ENCODE data around the gene APC2. TPM values are rescaled to one million over a fixed set of nuclear protein-coding genes. Genes with fewer than 3 reads are reported as not detected.

Gene APC2, protein sequence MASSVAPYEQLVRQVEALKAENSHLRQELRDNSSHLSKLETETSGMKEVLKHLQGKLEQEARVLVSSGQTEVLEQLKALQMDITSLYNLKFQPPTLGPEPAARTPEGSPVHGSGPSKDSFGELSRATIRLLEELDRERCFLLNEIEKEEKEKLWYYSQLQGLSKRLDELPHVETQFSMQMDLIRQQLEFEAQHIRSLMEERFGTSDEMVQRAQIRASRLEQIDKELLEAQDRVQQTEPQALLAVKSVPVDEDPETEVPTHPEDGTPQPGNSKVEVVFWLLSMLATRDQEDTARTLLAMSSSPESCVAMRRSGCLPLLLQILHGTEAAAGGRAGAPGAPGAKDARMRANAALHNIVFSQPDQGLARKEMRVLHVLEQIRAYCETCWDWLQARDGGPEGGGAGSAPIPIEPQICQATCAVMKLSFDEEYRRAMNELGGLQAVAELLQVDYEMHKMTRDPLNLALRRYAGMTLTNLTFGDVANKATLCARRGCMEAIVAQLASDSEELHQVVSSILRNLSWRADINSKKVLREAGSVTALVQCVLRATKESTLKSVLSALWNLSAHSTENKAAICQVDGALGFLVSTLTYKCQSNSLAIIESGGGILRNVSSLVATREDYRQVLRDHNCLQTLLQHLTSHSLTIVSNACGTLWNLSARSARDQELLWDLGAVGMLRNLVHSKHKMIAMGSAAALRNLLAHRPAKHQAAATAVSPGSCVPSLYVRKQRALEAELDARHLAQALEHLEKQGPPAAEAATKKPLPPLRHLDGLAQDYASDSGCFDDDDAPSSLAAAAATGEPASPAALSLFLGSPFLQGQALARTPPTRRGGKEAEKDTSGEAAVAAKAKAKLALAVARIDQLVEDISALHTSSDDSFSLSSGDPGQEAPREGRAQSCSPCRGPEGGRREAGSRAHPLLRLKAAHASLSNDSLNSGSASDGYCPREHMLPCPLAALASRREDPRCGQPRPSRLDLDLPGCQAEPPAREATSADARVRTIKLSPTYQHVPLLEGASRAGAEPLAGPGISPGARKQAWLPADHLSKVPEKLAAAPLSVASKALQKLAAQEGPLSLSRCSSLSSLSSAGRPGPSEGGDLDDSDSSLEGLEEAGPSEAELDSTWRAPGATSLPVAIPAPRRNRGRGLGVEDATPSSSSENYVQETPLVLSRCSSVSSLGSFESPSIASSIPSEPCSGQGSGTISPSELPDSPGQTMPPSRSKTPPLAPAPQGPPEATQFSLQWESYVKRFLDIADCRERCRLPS (N-terminal part only)
- polyA plus RNA-seq, result 0.60 and 1.2 TPM in 2 replicates

DNA sequence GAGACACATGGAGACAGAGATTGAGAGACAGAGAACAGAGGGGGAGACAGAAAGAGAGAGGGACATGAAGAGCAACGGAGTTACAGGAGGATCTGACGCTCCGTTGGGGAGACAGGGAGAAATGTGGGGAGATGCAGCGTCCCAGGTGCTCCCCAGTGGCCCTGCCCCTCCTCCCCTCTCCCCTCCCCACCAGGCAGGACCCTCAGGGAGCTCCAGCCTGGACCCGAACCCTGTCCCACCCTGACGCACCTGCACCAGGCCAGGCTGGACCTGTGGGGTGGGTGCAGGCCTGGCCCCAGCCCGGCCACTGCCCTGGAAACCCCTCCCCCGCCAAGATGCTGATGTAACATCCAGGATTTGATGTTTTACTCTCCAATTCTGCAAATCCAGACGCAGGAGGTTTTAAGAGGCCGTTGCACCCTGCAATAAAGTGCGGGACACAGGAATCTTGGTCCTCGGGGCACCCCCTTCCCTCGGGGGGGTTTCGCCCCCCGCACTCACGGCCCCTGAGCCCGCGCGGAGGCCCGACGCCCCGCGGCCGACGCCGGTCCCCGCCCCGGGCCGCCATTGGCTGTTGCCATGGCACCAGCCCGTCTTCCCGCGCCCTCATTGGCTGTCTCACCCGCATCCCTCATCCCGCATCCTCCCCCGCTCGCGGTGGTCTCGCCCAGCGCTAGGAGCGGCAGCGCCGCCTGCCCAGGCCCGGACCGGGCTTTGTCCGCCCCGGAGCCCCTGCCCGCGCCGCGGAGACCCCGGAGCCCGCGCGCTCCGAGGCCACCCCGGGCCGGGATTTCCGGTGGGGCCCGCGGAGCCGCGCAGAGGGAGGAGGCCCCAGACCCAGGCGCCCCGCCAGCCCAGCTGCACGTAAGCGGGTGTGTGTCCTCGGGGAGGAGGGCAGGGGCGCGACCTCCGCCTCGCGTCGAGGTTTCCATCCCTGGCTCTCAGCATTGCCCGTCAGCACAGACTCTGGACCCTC is at the start of gene APC2:
TSS of gene APC2 (plus strand) at position 655 of the 976 bp plus-strand sequence. CDS start 2,881 bp downstream, outside the sequence.

DNA sequence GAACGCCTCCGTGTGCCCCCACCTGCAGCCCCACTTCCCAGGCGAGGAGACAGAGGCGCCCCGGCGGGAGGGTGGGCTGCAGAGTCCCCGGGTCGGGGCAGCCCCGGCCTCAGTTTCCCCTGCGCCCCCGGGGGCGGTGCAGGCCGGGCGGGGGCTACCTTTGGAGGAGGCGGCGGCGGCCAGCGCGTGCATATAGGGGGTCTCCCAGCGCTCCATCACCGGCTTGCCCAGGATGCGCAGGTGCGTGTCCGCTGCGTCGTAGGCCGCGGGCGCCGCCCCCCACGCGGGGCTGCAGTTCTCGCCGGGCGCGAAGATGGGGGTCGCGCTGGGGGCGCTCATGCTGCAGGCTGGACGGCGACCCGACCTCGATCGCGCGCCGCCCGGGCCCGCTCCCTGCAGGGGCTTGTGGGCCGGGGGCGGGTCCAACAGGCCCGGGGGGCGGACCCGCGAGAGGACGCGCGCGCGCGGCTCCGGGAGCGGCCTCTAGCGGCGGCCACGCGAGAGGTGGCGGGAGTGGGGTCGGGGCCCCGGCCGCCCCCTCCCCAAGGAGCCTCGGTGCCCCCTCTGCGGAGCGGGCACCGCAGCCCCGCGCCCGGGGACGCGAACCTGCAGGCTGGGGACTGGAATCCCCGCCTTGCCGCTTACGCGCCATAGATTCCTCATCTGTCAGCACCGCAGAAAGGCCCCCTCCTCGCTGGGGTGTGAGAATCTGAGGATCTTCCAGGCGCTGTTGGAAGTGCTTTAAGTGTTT is 48.6 kb upstream of the APC2 start, which contains the start of gene GAMT:
TSS of gene GAMT (minus strand) at position 405 of the 751 bp plus-strand sequence. CDS start at position 339, 66 bp downstream.

DNA sequence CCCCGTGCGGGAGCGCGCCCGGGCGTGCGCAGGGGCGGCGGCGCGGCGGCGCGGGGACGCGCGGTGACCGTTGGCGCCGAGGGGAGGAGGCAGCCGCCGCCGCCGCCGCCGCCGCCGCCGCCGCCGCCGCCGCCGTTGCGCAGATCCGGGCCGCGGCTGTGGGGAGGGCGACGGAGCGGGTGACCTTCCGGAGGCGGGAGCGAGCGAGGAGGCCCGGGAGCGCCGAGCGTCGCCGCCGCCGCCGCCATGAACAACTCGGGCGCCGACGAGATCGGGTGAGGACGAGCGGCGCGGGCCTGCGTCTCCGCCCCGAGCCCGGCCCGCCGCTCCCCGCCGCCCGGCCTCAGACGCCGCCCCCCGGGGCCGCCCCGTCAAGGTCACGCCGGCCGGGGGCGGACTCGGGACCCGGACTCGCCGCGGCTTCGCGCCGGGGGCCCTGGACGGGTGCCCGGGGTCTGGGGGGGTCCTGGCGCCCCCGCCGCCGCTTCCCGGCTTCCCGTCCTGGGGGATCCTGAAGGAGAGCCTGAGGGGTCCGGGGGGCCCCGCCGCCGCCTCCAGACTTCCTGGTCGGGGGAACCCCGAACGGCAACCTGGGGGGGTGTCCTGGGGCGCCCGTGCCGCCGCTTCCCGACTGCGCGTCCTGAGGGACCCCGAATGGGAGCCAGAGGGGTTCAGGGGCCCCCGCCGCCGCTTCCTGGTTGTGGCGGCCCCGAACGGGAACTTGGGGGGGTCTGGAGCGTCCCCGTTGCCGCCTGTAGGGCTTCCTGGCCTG is 42.2 kb upstream of the APC2 start, which contains the start of gene DAZAP1:
TSS of gene DAZAP1 (plus strand) at position 59 of the 772 bp plus-strand sequence. CDS start at position 247, 188 bp downstream.

DNA sequence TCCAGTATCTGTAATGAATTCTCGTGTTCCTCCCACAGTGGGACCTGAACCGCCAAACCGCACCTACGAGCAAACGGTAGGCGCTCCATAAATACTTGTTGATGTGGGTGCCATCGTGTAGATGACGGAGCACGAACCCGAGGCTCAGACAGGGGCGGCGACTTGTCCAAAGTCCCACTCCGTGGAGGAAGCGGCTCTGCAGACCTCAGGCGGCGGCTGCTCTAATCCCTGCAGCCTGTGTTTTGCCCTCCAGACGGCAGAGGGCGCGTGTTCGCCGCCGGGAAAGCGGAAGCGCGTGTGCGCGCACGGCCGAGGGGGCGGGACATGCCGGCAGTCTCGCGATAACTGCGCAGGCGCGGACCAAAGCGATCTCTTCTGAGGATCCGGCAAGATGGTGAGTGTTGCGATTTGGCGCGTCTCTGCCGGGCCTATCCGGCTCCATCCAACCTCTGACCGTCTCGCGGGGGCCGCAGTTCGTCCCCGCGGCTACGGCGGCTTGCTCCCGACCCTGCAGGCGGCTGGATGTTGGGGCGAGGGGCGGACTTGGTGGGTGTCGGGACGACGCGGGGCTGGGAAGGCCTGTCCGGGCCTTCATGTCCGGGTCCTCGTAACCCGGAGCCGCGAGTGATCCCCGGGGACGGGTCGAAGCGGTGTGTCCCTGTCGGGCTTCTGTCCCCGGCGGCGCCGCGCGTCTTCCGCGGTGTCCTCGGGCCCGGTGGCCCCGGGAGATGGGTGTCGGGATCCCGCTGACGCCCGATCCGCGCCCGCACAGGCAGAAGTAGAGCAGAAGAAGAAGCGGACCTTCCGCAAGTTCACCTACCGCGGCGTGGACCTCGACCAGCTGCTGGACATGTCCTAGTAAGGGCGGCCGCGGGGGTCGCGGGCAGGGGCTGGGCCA is 11.6 kb upstream of the APC2 start, which contains the start of gene RPS15:
TSS of gene RPS15 (plus strand) at position 362 of the 898 bp plus-strand sequence. CDS start at position 392, 30 bp downstream.

DNA sequence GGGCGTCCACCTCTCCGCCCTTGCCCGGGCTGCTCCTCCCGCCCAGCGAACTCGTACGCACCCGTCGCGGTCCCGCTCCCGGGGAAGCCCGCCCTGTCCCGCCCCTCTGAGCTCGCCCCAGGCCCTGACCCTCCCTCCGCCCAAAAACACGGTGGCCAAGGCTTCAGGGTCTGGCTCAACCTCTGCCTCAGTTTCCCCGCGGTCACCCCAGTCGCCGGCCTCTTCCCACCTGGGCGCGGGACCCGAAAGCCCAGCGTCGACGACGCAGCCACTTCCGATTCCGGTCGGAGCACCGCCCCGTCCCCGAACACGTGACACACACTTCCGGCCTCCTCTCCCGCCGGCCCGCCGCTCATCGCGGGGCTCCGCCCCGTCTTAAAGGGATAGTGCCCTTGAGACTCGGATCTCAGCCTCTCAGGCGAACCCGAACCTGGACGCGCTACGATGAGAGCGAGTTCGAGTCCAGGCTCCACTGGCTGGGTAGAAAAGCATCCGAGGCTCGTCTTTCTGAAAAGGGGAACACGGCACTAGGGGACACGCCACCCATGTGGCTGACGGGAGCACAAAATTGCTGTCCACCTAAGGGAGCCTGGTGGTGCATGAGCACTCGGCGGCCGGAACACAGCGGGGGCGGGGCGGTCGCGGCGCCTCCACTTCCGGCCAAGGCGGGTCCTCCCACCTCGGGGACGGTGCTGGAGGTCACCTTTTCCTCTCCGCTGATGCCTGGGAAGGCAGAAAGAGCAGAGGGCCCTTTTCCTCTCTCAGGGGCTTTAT is 29.2 kb downstream of the APC2 start, which contains the start of gene C19orf25:
TSS of gene C19orf25 (minus strand) at position 282 of the 774 bp plus-strand sequence. CDS start 312 bp downstream, outside the sequence.

DNA sequence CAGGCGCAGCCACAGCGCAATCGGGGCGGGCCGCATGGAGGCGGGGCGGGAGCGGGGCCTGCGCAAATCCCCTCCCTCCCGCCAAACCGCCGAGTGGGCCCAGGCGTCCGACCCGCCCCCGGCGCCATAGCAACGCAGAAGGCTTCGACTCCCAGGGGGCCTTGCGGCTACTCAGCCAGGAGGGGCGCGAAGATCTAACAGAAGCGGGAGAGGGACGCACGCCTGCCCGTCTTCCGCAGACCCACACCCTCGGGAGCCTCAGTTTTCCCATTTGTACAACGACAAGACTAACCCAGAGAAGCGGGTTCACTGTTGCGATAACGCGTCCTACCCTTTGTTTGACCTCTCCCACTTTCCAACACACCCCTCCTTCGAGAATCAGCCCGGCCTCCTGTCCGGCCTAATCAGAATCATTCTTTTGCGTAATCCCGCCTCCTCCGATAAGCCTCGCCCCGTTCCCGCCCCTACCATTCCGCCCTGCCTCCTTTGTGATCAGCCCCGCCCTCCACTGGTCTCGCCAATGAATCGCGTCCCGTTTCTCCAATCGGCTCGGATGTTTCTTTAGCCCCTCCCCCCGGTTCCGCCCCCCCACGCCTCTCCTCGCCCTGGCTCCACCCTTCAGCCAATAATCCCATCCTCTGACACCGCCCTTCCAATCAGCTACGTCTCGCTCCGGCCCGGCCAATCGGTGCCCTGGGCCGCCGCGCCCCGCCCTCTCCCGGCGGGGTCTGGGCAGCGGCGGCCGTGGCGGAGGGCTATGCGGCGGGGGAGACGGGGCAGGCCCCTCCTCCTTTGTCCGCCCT is 40.6 kb downstream of the APC2 start, which contains the start of gene PCSK4:
TSS of gene PCSK4 (minus strand) at position 40 of the 803 bp plus-strand sequence. CDS start at position 36, 4 bp downstream.

DNA sequence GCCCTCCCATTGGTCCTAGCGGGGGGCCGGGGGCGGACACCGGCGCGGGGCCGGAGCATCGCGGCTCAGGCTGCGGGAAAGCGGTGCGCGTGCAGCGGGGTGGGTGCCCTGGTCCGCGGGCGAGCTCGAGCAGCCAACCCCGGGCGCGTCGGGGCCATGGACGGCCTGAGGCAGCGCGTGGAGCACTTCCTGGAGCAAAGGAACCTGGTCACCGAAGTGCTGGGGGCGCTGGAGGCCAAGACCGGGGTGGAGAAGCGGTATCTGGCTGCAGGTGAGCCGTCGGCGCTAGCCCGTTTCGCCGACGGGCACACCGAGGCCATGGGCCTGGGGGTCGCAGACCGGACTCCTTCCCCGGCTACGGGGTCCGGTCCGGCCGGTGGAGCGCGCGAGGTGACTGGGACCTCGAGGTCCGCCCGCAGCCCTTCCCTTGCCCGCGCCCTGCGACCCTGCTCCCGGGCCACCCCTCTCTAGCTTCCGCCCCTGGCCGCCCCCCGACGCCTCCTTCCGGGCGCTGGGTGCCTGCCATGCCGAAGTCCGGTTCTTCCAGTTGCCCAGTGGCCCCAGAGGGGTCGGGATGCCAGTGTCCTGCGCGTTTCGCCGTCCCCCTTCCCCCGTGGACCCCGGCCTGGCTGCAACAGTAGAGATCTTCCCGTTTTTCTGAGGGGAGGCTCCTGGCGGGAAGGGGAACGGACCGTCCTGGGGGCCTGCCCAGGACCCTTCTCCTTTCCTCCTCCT is 41.4 kb downstream of the APC2 start, which contains the start of gene REEP6:
TSS of gene REEP6 (plus strand) at position 68 of the 735 bp plus-strand sequence. CDS start at position 157, 89 bp downstream.

DNA sequence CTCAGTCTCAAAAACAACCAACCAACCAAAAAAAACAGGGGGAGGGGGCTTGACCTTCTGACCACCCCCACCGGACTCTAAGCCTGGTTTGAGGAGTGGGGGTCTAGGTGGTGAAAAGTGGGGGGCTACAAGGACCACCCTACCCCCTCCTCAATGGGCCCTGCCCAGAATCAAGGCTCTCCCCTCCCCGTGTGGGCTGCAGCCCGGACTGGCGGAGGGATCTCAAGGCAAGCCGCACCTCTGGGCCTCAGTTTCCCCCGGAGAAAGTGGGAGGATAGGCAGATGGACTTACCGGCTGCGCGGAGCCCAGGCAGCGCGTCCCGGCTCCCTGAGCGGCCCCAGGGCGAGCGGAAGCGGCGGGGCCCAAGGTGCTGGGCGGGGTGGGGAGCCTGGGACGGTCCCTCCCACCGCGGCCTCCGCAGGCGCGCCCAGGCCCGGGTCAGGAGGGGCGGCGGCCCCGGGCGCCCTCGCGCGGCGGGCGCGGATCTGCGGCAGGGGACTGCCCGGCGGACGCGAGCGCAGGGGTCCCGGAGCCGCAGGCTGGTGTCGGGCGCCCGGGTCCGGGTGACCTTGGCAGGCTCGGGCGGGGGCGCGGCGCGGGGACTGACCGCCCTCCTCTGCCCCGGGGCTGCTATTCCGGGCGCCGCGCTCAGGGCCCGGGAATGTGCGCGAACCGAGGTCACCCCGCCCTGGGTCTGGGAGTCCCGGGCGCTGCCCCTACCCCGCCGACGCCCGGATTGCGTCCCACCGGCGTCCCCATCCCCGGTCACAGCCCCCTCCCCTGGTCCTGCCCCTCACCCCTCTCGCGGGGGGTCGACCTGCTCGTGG is 63.0 kb downstream of the APC2 start, which contains the start of gene ADAMTSL5:
TSS of gene ADAMTSL5 (minus strand) at position 349 of the 828 bp plus-strand sequence. CDS start 2,076 bp downstream, outside the sequence.

Other genes with a start within 250 kb of the APC2 start
- 0.17 and 0.27 TPM in 2 replicates for gene STK11, start 244.3 kb upstream of the APC2 start, polyA plus RNA-seq
- 0.25 and 0.26 TPM in 2 replicates for gene CBARP, start 212.1 kb upstream of the APC2 start, polyA plus RNA-seq
- 71.5 and 78.2 TPM in 2 replicates for gene ATP5F1D, start 208.4 kb upstream of the APC2 start, polyA plus RNA-seq
- gene MIDN, start 201.5 kb upstream of the APC2 start, polyA plus RNA-seq, result 0.46 and 1.2 TPM in 2 replicates
- 80.6 and 81.4 TPM in 2 replicates for gene CIRBP, start 180.8 kb upstream of the APC2 start, polyA plus RNA-seq
- gene FAM174C, start 174.6 kb upstream of the APC2 start, polyA plus RNA-seq, result 7.3 and 10.2 TPM in 2 replicates
- not detected in 2 replicates for gene EFNA2, start 164.2 kb upstream of the APC2 start, polyA plus RNA-seq
- gene NDUFS7, start 66.2 kb upstream of the APC2 start, polyA plus RNA-seq, result 41.5 and 71.7 TPM in 2 replicates
- 9.0 TPM in 2 replicates for gene GAMT, start 48.6 kb upstream of the APC2 start, polyA plus RNA-seq
- 4.6 and 5.4 TPM in 2 replicates for gene DAZAP1, start 42.5 kb upstream of the APC2 start, polyA plus RNA-seq
- 661 and 694 TPM in 2 replicates for gene RPS15, start 11.7 kb upstream of the APC2 start, polyA plus RNA-seq
- 1.2 and 1.5 TPM in 2 replicates for gene C19orf25, start 29.1 kb downstream of the APC2 start, polyA plus RNA-seq
- gene PCSK4, start 40.2 kb downstream of the APC2 start, polyA plus RNA-seq, result not detected in 2 replicates
- gene REEP6, start 41.1 kb downstream of the APC2 start, polyA plus RNA-seq, result 2.2 and 3.7 TPM in 2 replicates
- not detected in 2 replicates for gene ADAMTSL5, start 62.9 kb downstream of the APC2 start, polyA plus RNA-seq
- 0.23 TPM in 1 of 2 replicates, not detected in the other for gene PLK5, start 74.0 kb downstream of the APC2 start, polyA plus RNA-seq
- 1.6 and 2.2 TPM in 2 replicates for gene MEX3D, start 118.2 kb downstream of the APC2 start, polyA plus RNA-seq
- gene MBD3, start 142.7 kb downstream of the APC2 start, polyA plus RNA-seq, result 0.87 and 1.4 TPM in 2 replicates
- 639 and 706 TPM in 2 replicates for gene UQCR11, start 155.3 kb downstream of the APC2 start, polyA plus RNA-seq
- 0.24 and 0.73 TPM in 2 replicates for gene TCF3, start 202.5 kb downstream of the APC2 start, polyA plus RNA-seq

Data from Purkinje cell (primary cell).